Activated CD4-positive, alpha-beta T cell treated with anti-CD3 and anti-CD28 coated beads, Interleukin-2, Interleukin-6, amounts not matched to agents 100 ng/mL and 50 ng/mL, durations not matched to agents 16 hours and 8 hours (primary cell): ENCODE measurements around the gene TCHHL1.
A peak's percentile ranks its signal among the peaks of the same experiment; 100 is the strongest.

Experiments
- DNase-seq: peaks from one replicate; pipeline ENCODE4 v3.0.0-alpha.2; 2020

Gene TCHHL1

DNA sequence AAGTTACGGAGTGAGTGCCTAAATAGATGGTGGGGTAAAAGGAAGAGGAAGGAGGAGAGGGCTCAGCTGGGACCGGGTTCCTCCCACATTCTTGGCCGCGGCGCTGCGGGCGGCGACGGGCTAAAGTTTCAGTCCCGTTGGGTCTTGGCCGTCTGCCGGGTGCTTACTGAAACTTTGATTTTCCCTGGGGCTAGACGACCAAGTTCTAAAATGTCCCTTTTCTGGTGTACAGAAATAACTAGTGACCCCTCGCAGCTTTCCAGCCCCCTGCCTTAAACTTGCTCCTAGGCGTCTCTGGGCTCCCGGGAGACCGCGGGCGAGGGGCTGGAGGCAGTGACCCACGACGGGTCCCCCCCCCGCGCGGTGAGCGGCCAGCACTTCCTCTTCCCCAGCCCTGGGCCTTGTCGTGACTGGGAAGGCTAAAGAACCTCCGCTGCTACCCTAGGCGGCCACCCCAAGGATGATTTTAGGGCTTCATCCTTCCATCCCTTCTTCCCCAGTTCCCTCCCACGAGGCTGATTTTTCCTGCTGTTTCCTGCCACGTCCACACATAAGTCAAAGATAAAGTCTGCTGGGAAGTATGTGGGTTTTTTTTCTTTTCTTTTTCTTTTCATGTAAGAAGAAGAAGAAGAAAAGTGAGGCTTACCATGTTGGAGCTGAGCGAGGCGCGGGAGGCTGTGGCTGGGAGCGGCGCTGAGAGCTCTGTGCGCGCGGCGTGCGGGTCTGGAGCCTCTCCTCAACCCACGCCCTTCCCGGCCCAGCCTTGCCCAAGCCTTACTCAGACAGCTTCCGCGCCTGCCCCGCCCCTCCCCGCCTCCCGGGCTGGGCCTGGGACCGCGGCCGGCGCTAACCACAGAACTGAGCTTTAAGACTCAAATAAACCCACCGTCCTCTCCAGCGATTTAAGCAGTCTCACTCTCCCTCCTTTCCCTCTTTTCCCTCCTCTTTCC is 52.3 kb downstream of the TCHHL1 start, which contains the start of gene S100A11:
Gene S100A11, minus strand, starts transcription at position 738 of the 950 bp plus-strand sequence. Its CDS starts 89 bp downstream, at position 649.
- DNase-seq: peak; percentile 90

- peak; percentile 51 for DNase-seq
These were observed 53.2 kb downstream of the TCHHL1 start for GRCh38 chr1:152035539-152036266.

GRCh38 chr1:152034654-152035538 is 54.0 kb downstream of the TCHHL1 start:
- DNase-seq: peak; percentile 86

GRCh38 chr1:152034324-152034653 is 54.6 kb downstream of the TCHHL1 start:
- DNase-seq: no peak
